Ovary (tissue), 9 donors: ENCODE results near the gene HOXA5. TPM values are rescaled to one million over a fixed set of nuclear protein-coding genes. Genes with fewer than 3 reads are reported as not detected.

Source experiments
- DNase-seq, 5 donors: peaks; one replicate each; pipeline ENCODE4 v3.0.0-alpha.2; 2019 to 2020
- H3K27ac ChIP-seq, 2 donors: fragments of 200-600 bp; one replicate each; pipeline versions ENCODE4 v1.5.1 to v1.8.0; 2019 to 2022
- H3K27me3 ChIP-seq: fragments of 200-600 bp; one replicate; pipeline ENCODE4 v1.8.0; 2022
- H3K36me3 ChIP-seq: fragments of 200-600 bp; sonication (generic); one replicate; pipeline ENCODE4 v1.5.1; 2019
- H3K4me1 ChIP-seq: one replicate; pipeline ENCODE4 v1.8.1; 2013; ENCODE audit warnings: mild to moderate bottlenecking, moderate library complexity; ENCODE audit not compliant: insufficient read depth
- H3K4me3 ChIP-seq: fragments of 200-600 bp; sonication (generic); one replicate; pipeline ENCODE4 v1.5.1; 2017
- H3K9me3 ChIP-seq, 2 donors: fragments of 200-600 bp in 1 of 2; sonication (generic) in 1 of 2; one replicate each; pipeline versions ENCODE4 v1.5.1 to v1.8.1; 2013 to 2019; ENCODE audit warnings: mild to moderate bottlenecking in 1 of 2, moderate library complexity in 1 of 2
- EP300 ChIP-seq: sonication (generic); formaldehyde crosslinking; IDR thresholded peaks from one replicate; pipeline ENCODE4 v1.6.1; 2017; ENCODE audit warnings: antibody characterized with exemption
- POLR2A ChIP-seq: fragments of 450-650 bp; IDR thresholded peaks from one replicate; pipeline ENCODE4 v1.6.1; 2017; ENCODE audit warnings: antibody characterized with exemption, mild to moderate bottlenecking, moderate library complexity
- WGBS, 3 donors: extraction: QIAGEN DNeasy Blood & Tissue Kit in 1 of 3; methylation state at CpG; one replicate each; pipeline versions ENCODE4 v1.1.5 to v1.1.7; 2013 to 2017; 5-methylcytosine and 5-hydroxymethylcytosine counted together
- intact Hi-C, 4 donors: fragments of 100-400 bp; cut with DNase I; formaldehyde crosslinking; loops; one replicate each; pipeline versions ENCODE4 v1.11.0 to v1.15.1; 2022 to 2023
- polyA plus RNA-seq, 2 donors: library from polyadenylated mRNA; stranded (reverse); fragments of 200-250 nt in 1 of 2; fragments of 350-450 nt in 1 of 2; fragmentation: Illumina TruSeq in 1 of 2; extraction: RNeasy Lipid Tissue Mini Kit (QIAGEN cat#74804) in 1 of 2; gene quantifications; one replicate each; pipeline ENCODE4 v1.2.3, GENCODE V29; 2013 to 2014
- total RNA-seq, 7 donors: library from RNA; depleted of rRNA in 2 of 7; stranded (reverse); fragments of >200 nt in 2 of 7; fragmentation: NEBNext Ultra II Directional in 3 of 7; extraction: Animal tissue kit (Norgen Biotek cat#: 25700) in 3 of 7; gene quantifications; one replicate each; pipeline versions ENCODE4 v1.1.0 to v1.2.4, GENCODE V29; 2016 to 2023
- TF ChIP-seq, protein P1 (sequence below), 3 donors: fragments of 450-650 bp in 2 of 3; fragments of 200-600 bp in 1 of 3; IDR thresholded peaks; one replicate each; pipeline versions ENCODE4 v1.5.1 to v1.8.0; 2016 to 2022; ENCODE audit warnings: antibody characterized with exemption in 3 of 3, mild to moderate bottlenecking in 1 of 3
- donor health status: DM: no; HTN: no; CAD: no; lungs with moderate emphysema.
- donor health status: DM: no; HTN: no; CAD: no.
- donor health status: Bipolar disorder and iron deficiency.
- donor health status: DM: yes; HTN: yes; CAD: no.
- donor health status: DM: no; HTN: no; CAD: no.
- donor health status: DM: yes; HTN: yes; CAD: no.

The HOXA5 gene
- total and polyA plus RNA-seq, 9 donors = 0.40 to 29.6 (median 1.8) TPM

DNA sequence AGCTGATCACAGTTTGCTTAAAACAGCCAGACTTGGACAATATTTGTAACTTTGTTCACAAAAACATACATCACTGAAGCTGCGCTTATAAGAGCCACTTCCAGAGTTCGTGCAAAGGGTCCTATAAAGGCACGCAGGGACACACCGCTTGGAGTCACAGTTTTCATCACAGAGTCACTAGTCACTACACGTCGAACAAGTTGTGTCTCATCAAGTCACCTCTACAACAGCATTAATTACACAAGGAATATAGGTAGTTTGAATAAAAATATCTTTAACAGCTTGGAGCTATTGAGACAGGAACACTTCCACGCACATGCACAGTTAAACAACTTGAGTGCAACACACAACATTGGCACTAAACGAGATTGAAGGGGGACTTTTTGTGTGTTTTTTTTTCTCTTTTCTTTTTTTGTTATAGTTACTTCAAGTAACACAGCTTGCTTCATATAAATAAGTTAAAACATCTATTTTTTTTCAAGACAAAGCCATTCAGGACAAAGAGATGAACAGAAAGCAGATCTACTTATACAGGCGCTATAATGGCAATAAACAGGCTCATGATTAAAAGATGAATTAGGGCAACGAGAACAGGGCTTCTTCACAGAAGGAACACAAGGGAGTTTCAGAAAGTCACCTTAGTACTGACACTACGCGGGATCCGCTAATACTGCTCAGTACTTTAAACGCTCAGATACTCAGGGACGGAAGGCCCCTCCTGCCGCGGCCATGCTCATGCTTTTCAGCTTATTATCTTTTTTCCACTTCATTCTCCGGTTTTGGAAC lies 2.2 kb downstream of the HOXA5 start:
- 85 to 88% (median 87%) methylated on average over 18 of the region's 18 CpGs for WGBS, 3 donors
- Histone ChIP-seq H3K4me3 (peak overlapping the region; percentile 34), H3K27ac (no peak overlapping the region), H3K27me3 (no peaks in the 10 kb centered on the region), H3K4me1 (peaks cover 1% of the 10 kb centered on the region), H3K9me3 (peaks cover 0 to 6% of the 10 kb centered on the region in 2 donors), H3K36me3 (no peaks in the 10 kb centered on the region)
- intact Hi-C loops = loop anchor here in 3 of 4 donors (5.0 kb wide), 2 partner anchors 284 to 289 kb away; no protein-coding TSS in a partner anchor
- no peak for DNase-seq
- TF ChIP-seq POLR2A (no peak), EP300 (no peak)
- TF ChIP-seq, protein P1, sequence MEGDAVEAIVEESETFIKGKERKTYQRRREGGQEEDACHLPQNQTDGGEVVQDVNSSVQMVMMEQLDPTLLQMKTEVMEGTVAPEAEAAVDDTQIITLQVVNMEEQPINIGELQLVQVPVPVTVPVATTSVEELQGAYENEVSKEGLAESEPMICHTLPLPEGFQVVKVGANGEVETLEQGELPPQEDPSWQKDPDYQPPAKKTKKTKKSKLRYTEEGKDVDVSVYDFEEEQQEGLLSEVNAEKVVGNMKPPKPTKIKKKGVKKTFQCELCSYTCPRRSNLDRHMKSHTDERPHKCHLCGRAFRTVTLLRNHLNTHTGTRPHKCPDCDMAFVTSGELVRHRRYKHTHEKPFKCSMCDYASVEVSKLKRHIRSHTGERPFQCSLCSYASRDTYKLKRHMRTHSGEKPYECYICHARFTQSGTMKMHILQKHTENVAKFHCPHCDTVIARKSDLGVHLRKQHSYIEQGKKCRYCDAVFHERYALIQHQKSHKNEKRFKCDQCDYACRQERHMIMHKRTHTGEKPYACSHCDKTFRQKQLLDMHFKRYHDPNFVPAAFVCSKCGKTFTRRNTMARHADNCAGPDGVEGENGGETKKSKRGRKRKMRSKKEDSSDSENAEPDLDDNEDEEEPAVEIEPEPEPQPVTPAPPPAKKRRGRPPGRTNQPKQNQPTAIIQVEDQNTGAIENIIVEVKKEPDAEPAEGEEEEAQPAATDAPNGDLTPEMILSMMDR (IDR thresholded peaks at IDR 0.05) = no peak

DNA sequence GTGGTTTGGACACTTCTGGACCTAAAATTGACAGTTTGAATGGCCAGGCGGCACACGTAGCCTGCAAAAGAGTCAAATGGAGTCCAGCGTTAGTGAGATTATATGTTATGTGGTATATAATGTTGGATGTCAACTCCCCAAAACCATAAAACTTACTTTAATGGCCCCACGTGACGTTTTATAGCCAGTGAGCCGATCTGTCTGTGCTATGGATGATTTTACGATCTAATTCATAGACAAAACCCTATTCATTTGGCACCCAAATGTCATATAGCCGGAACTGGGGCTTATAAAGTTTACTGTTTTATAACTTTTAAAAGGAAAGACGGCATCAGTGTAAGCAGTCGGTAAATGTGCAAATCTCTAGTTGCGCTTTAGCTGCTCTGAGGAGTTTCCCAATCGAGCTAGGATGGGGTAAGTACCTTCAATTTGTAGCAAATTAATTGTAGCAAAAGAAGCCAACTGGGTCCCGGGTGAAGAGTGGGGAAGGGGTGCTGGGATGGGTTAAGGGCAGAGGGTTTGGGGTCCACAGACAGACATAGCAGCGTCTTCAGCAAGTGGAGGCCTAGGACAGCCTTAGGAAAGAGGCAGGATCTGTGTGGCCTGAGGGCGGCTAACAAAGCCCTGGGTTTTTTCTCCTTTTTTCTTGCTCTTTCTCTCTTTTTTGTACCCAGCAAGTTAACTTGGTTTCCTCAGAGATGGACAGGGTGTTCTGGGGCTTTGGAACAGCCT lies 3.2 kb downstream of the HOXA5 start:
- Histone ChIP-seq H3K36me3 (no peaks in the 10 kb centered on the region), H3K4me3 (no peak overlapping the region), H3K27ac (no peak overlapping the region), H3K4me1 (peaks cover 1% of the 10 kb centered on the region), H3K9me3 (no peaks in the 10 kb centered on the region), H3K27me3 (no peaks in the 10 kb centered on the region)
- no peak for DNase-seq
- no peak for TF ChIP-seq POLR2A
- TF ChIP-seq, protein P1 (IDR thresholded peaks at IDR 0.05) = no peak
- no peak for TF ChIP-seq EP300
- intact Hi-C loops = loop anchor here in 3 of 4 donors (5.0 kb wide), 2 partner anchors 283 to 288 kb away; no protein-coding TSS in a partner anchor
- 77 to 85% (median 78%) methylated on average over 15 of the region's 15 CpGs for WGBS, 3 donors

DNA sequence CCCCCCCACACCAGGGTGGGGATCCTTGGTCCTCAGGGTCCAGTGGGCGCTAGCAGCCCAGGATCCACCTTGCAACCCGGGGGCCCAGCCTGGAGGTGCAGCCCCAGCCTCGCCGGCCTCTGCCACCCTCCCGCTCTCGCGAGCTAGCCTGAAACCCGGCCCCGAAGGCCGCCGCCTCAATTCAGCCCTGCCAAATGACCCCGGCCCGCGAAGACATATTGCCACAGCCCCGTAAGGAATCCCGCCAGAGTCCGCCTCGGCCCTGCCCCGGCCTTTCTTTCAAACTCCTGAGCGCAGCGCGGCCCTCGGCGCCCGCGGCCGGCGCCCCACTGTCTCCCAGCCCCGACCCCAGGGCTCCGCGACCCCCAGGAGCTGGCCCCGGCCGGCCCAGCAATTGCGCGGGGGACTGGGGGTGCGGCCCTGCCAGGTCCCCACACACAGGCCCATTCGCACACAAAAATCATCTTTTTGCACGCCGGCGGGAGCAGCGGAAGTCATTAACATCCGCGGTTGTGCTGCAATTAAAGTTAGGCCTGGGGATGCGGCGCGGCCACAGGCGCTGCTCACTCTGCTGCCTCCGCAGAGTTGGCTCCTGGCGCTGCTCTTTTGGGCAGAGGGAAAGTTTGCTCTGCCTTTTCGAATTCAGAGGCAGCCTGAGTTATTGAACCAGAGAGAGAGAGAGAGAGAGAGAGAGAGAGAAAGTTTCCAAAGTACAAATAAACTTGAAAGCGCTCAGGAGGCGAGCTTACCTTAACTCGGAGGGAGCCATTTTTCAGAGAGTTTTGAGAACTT lies 4.0 kb downstream of the HOXA5 start:
- no peaks in the 10 kb centered on the region for H3K27me3 ChIP-seq
- DNase-seq = no peak
- peaks cover 1% of the 10 kb centered on the region for H3K4me1 ChIP-seq
- intact Hi-C loops = loop anchor here in 3 of 4 donors (5.0 kb wide), 2 partner anchors 282 to 287 kb away; no protein-coding TSS in a partner anchor
- no peak overlapping the region for H3K27ac ChIP-seq
- TF ChIP-seq EP300 (no peak), POLR2A (no peak)
- TF ChIP-seq, protein P1 (IDR thresholded peaks at IDR 0.05) = no peak
- WGBS, 3 donors = 32 to 52% (median 36%) methylated on average over 51 to 53 of the region's 53 CpGs
- no peaks in the 10 kb centered on the region for H3K36me3 ChIP-seq
- no peaks in the 10 kb centered on the region for H3K9me3 ChIP-seq
- H3K4me3 ChIP-seq = peak overlapping the region; percentile 24

DNA sequence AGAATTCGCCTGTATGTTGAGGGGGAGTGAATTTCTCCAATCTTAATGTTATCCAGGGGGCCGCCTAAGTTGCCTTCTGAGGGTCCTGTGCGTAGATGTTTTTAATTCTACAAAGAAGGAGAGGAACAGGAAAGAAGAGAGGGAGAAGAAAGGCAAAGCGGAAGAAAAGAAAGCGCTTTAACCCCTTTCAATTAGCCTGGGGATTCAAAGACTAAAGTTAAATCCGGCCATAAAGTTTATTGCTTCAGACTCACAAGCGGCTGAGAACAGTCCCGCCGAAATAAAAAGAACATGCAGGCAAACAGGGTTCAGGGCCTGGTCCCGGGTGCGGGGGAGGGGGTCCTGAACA lies 4.5 kb downstream of the HOXA5 start:
- no peaks in the 10 kb centered on the region for H3K27me3 ChIP-seq
- peaks cover 1% of the 10 kb centered on the region for H3K4me1 ChIP-seq

More for the DNA sequence above, 4.5 kb downstream of the HOXA5 start:
- H3K4me3 ChIP-seq = peak overlapping the region; percentile 24
- no peaks in the 10 kb centered on the region for H3K36me3 ChIP-seq
- H3K9me3 ChIP-seq = no peaks in the 10 kb centered on the region
- H3K27ac ChIP-seq = no peak overlapping the region
- intact Hi-C loops = no loop called here
- no peak for TF ChIP-seq POLR2A
- TF ChIP-seq, protein P1 (IDR thresholded peaks at IDR 0.05) = no peak
- no peak for TF ChIP-seq EP300
- WGBS, 3 donors = 65 to 87% (median 68%) methylated on average over 11 of the region's 11 CpGs
- no peak for DNase-seq
